Cardiac muscle cell (in vitro differentiated cells and primary cell): ENCODE data around the gene JADE2. TPM values are rescaled to one million over a fixed set of nuclear protein-coding genes. Genes with fewer than 3 reads are reported as not detected.

Source experiments
- DNase-seq, 2 donors: peaks; one replicate each; pipeline versions ENCODE4 v3.0.0 to v3.0.0-alpha.2; 2010 to 2017; ENCODE audit warnings: low read depth in 1 of 2, low spot score in 1 of 2
- H3K27ac ChIP-seq: fragments of 200-600 bp; sonication (generic); 2 replicates; pipeline ENCODE4 v1.5.1; 2016
- H3K27me3 ChIP-seq: fragments of 200-600 bp; sonication (generic); 2 replicates; pipeline ENCODE4 v1.6.0; 2016; ENCODE audit warnings: control low read depth
- H3K36me3 ChIP-seq: fragments of 200-600 bp; sonication (generic); 2 replicates; pipeline ENCODE4 v1.5.1; 2016; ENCODE audit warnings: control low read depth
- H3K4me1 ChIP-seq: fragments of 200-600 bp; sonication (generic); 2 replicates; pipeline ENCODE4 v1.8.1; 2017; ENCODE audit warnings: low read depth, mild to moderate bottlenecking, mixed run types
- H3K4me3 ChIP-seq: fragments of 200-600 bp; sonication (generic); 2 replicates; pipeline ENCODE4 v1.5.1; 2016; ENCODE audit warnings: mild to moderate bottlenecking
- H3K9me3 ChIP-seq: fragments of 200-600 bp; sonication (generic); 2 replicates; pipeline ENCODE4 v1.5.1; 2017; ENCODE audit warnings: low read depth, mild to moderate bottlenecking, control low read depth
- CTCF ChIP-seq: IDR thresholded peaks from 2 replicates; pipeline ENCODE4 v1.5.1; 2012; ENCODE audit warnings: low read depth, mild to moderate bottlenecking, low read length
- polyA plus RNA-seq: library from polyadenylated mRNA; unstranded; fragments of >200 nt; fragmentation: Nextera tagmentation; extraction: Ambion mirVana; gene quantifications from 2 replicates; pipeline ENCODE4 v1.2.1, GENCODE V29; 2016
- total RNA-seq: library from RNA; depleted of rRNA; stranded (reverse); fragments of >200 nt; gene quantifications from 2 replicates; pipeline ENCODE4 v1.2.3, GENCODE V29; 2016

The JADE2 gene
- total and polyA plus RNA-seq, 2 experiments from 2014 or later, result 2.8 to 17.8 TPM

- no peaks in the 10 kb centered on the region for H3K36me3 ChIP-seq
- no peak overlapping the region for H3K27ac ChIP-seq
- no peak for DNase-seq
- no peaks in the 10 kb centered on the region for H3K27me3 ChIP-seq
- no peak for TF ChIP-seq CTCF
- H3K4me3 ChIP-seq, result no peak overlapping the region
- H3K4me1 ChIP-seq, result no peaks in the 10 kb centered on the region
- no peaks in the 10 kb centered on the region for H3K9me3 ChIP-seq
Observed at GRCh38 chr5:134578578-134579283, 53.3 kb downstream of the JADE2 start.

GRCh38 chr5:134579284-134579771, 53.9 kb downstream of the JADE2 start:
- Histone ChIP-seq H3K36me3 (no peaks in the 10 kb centered on the region), H3K4me1 (no peaks in the 10 kb centered on the region), H3K27ac (no peak overlapping the region), H3K27me3 (no peaks in the 10 kb centered on the region), H3K9me3 (no peaks in the 10 kb centered on the region), H3K4me3 (no peak overlapping the region)
- TF ChIP-seq CTCF, result no peak
- DNase-seq, result no peak

GRCh38 chr5:134580001-134580460, 54.6 kb downstream of the JADE2 start:
- Histone ChIP-seq H3K27ac (no peak overlapping the region), H3K4me3 (no peak overlapping the region), H3K36me3 (no peaks in the 10 kb centered on the region), H3K4me1 (no peaks in the 10 kb centered on the region), H3K9me3 (no peaks in the 10 kb centered on the region), H3K27me3 (no peaks in the 10 kb centered on the region)
- no peak for DNase-seq
- no peak for TF ChIP-seq CTCF

GRCh38 chr5:134581241-134581981, 55.9 kb downstream of the JADE2 start:
- Histone ChIP-seq H3K4me1 (no peaks in the 10 kb centered on the region), H3K9me3 (no peaks in the 10 kb centered on the region), H3K4me3 (no peak overlapping the region), H3K27me3 (no peaks in the 10 kb centered on the region), H3K36me3 (no peaks in the 10 kb centered on the region), H3K27ac (no peak overlapping the region)
- no peak for DNase-seq
- TF ChIP-seq CTCF, result no peak

GRCh38 chr5:134582281-134582680, 56.8 kb downstream of the JADE2 start:
- no peak for TF ChIP-seq CTCF
- no peak for DNase-seq

More at GRCh38 chr5:134582281-134582680, 56.8 kb downstream of the JADE2 start:
- H3K36me3 ChIP-seq, result no peaks in the 10 kb centered on the region
- H3K4me1 ChIP-seq, result no peaks in the 10 kb centered on the region
- no peaks in the 10 kb centered on the region for H3K9me3 ChIP-seq
- no peaks in the 10 kb centered on the region for H3K27me3 ChIP-seq
- no peak overlapping the region for H3K4me3 ChIP-seq
- no peak overlapping the region for H3K27ac ChIP-seq
